Sigmoid colon (tissue), 4 donors: ENCODE data around the gene XKR3.

Experiments
- POLR2A ChIP-seq, 2 donors: fragments of 450-650 bp; IDR thresholded peaks; one replicate each; pipeline ENCODE4 v1.6.1; 2016; ENCODE audit warnings: antibody characterized with exemption in 2 of 2, mild to moderate bottlenecking in 2 of 2, moderate library complexity in 2 of 2
- POLR2AphosphoS5 ChIP-seq, 4 donors: sonication (generic); formaldehyde crosslinking; IDR thresholded peaks; one replicate each; pipeline ENCODE4 v1.6.1; 2017; ENCODE audit warnings: antibody characterized with exemption in 4 of 4
- TF ChIP-seq, protein P1 (sequence below), 4 experiments: fragments of 450-650 bp in 3 of 4; fragments of 200-600 bp in 1 of 4; IDR thresholded peaks; one replicate each; pipeline ENCODE4 v1.5.1; 2016 to 2019; ENCODE audit warnings: antibody characterized with exemption in 4 of 4, mild to moderate bottlenecking in 3 of 4, moderate library complexity in 2 of 4

DNA sequence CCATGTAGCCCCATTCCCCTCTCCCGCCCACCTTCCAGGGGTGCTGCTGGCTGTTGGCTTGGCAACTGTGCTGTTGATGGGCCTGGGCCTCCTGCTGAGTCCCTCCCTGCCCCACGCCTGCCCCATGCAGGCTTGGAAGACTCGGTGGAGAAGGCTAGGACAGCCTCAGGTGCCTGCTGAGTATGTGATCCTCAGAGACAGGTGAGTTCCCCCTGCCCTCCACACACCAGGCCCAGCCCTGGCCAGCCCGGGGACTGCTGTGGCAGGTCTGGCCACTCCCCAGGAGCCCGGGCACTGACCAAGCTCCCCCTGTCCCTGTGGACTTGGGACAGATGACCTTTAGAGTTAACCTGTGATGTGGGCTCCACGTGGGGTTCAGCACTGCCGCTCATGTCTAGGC lies 20.7 kb upstream of the XKR3 start:
- TF ChIP-seq POLR2A (IDR thresholded peaks at IDR 0.05) (no peak), POLR2AphosphoS5 (IDR thresholded peaks at IDR 0.05) (no peak)
- TF ChIP-seq, protein P1, sequence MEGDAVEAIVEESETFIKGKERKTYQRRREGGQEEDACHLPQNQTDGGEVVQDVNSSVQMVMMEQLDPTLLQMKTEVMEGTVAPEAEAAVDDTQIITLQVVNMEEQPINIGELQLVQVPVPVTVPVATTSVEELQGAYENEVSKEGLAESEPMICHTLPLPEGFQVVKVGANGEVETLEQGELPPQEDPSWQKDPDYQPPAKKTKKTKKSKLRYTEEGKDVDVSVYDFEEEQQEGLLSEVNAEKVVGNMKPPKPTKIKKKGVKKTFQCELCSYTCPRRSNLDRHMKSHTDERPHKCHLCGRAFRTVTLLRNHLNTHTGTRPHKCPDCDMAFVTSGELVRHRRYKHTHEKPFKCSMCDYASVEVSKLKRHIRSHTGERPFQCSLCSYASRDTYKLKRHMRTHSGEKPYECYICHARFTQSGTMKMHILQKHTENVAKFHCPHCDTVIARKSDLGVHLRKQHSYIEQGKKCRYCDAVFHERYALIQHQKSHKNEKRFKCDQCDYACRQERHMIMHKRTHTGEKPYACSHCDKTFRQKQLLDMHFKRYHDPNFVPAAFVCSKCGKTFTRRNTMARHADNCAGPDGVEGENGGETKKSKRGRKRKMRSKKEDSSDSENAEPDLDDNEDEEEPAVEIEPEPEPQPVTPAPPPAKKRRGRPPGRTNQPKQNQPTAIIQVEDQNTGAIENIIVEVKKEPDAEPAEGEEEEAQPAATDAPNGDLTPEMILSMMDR (IDR thresholded peaks at IDR 0.05): no peak
